OCI-LY3 (cell line): Measurements from ENCODE around the gene CGA.

Experiments used
- H2AFZ ChIP-seq: fragments of 200-600, 300-600 bp; shearing (Covaris generic); 2 replicates; pipeline ENCODE4 v1.6.0; 2014; ENCODE audit warnings: antibody characterized with exemption, low read depth, low read length
- H3K27ac ChIP-seq: fragments of 200-600, 300-600 bp; sonication (generic); 2 replicates; pipeline ENCODE4 v1.5.1; 2014; ENCODE audit warnings: mild to moderate bottlenecking, low read length, moderate library complexity, mixed read lengths
- H3K27me3 ChIP-seq: fragments of 200-600, 300-600 bp; sonication (generic); 2 replicates; pipeline ENCODE4 v1.6.1; 2014; ENCODE audit warnings: low read depth, low read length, mixed read lengths
- H3K36me3 ChIP-seq: fragments of 200-600, 300-600 bp; sonication (generic); replicated peaks from 2 replicates; pipeline ENCODE3; 2014; ENCODE audit warnings: low read depth, low read length, mixed read lengths
- H3K4me1 ChIP-seq: fragments of 300-600, 200-600 bp; sonication (generic); 2 replicates; pipeline ENCODE4 v1.6.1; 2014; ENCODE audit warnings: low read length, mixed read lengths
- H3K4me2 ChIP-seq: fragments of 200-600, 300-600 bp; sonication (generic); 2 replicates; pipeline ENCODE4 v1.6.1; 2014; ENCODE audit warnings: low read length, mixed read lengths
- H3K4me3 ChIP-seq: fragments of 300-600, 200-600 bp; sonication (generic); 2 replicates; pipeline ENCODE4 v1.5.1; 2014; ENCODE audit warnings: antibody characterized with exemption, mild to moderate bottlenecking, low read length, moderate library complexity
- H3K79me2 ChIP-seq: fragments of 300-600, 200-600 bp; shearing (Covaris generic); 2 replicates; pipeline ENCODE4 v1.6.1; 2014; ENCODE audit warnings: mild to moderate bottlenecking, low read length, mixed read lengths
- H3K9ac ChIP-seq: fragments of 300-600, 200-600 bp; shearing (Covaris generic); 2 replicates; pipeline ENCODE4 v1.6.0; 2014; ENCODE audit warnings: mild to moderate bottlenecking, low read length, moderate library complexity
- H3K9me3 ChIP-seq: fragments of 200-600, 300-600 bp; shearing (Covaris generic); 2 replicates; pipeline ENCODE4 v1.6.1; 2014; ENCODE audit warnings: low read length, mixed read lengths; ENCODE audit not compliant: insufficient read depth
- H4K20me1 ChIP-seq: fragments of 200-600, 300-600 bp; sonication (generic); 2 replicates; pipeline ENCODE4 v1.6.1; 2016; ENCODE audit warnings: low read length, mixed read lengths; ENCODE audit not compliant: insufficient read depth
- EZH2phosphoT487 ChIP-seq: fragments of 200-600 bp; shearing (Covaris generic); IDR thresholded peaks from 2 replicates; pipeline ENCODE4 v1.6.1; 2018; ENCODE audit warnings: antibody characterized with exemption, mixed run types, low read depth
- TF ChIP-seq, protein P1 (sequence below): fragments of 200-600, 300-600 bp; sonication (generic); IDR thresholded peaks from 2 replicates; pipeline ENCODE4 v1.5.1; 2014; ENCODE audit warnings: antibody characterized with exemption, low read length, low read depth

The CGA gene

DNA sequence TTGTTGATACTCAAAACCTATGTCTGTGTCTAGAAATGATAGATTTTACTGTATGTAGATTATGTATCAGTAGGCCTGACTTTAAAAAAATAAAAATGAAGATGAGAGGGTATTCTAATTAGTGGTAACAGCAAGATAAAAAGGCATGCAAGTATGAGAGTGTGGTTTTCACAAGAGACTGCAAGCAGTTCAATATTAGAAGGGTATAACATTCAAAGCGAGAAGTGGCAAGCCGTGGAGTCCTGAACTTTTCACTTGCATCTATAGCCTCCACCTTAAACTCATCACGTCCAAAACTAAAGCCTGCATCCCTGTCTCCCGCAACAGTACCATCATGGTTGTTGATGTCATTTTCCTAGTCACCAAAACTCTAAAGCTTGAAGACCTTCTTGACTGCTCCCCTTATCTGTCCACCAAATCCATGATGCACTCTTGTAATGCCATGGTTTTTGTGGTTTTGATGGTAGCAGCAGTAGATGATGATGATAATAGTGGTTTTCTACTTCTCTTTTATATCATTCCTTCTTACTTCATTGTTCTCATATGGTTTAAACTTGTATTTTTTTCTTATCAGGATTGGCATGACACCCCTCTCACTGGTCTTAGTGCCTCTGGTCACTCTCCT lies 9.2 kb upstream of the CGA start:
- Histone ChIP-seq H3K9me3 (no peaks in the 10 kb centered on the region), H2AFZ (no peak overlapping the region), H3K79me2 (no peaks in the 10 kb centered on the region), H4K20me1 (no peaks in the 10 kb centered on the region), H3K9ac (no peak overlapping the region), H3K4me1 (no peaks in the 10 kb centered on the region), H3K27me3 (no peaks in the 10 kb centered on the region), H3K4me3 (no peak overlapping the region), H3K4me2 (no peak overlapping the region), H3K27ac (no peak overlapping the region), H3K36me3 (no peaks in the 10 kb centered on the region)
- TF ChIP-seq, protein P1, sequence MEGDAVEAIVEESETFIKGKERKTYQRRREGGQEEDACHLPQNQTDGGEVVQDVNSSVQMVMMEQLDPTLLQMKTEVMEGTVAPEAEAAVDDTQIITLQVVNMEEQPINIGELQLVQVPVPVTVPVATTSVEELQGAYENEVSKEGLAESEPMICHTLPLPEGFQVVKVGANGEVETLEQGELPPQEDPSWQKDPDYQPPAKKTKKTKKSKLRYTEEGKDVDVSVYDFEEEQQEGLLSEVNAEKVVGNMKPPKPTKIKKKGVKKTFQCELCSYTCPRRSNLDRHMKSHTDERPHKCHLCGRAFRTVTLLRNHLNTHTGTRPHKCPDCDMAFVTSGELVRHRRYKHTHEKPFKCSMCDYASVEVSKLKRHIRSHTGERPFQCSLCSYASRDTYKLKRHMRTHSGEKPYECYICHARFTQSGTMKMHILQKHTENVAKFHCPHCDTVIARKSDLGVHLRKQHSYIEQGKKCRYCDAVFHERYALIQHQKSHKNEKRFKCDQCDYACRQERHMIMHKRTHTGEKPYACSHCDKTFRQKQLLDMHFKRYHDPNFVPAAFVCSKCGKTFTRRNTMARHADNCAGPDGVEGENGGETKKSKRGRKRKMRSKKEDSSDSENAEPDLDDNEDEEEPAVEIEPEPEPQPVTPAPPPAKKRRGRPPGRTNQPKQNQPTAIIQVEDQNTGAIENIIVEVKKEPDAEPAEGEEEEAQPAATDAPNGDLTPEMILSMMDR = no peak
- TF ChIP-seq EZH2phosphoT487 = no peak

DNA sequence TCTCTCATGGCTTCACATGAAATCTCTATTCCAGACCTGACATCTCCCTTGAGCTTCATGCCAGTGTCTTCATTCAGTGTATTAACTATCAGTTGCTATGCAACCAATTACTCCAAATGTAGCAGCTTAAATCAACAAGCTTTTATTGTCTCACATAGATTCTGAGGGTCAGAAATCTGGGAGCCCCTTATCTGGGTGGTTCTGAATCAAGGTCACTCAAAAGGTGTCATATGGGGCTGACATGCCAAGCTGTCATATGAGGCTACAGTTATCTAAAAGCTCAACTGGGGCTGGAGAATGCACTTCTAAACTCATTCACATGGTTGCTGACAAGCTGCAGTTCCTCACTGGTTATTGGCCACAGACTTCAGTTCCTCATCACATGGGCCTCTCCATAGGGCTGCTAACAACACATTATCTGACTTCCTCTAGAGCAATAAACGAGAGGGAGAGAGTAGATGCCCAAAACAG lies 7.3 kb upstream of the CGA start:
- no peak for TF ChIP-seq EZH2phosphoT487
- TF ChIP-seq, protein P1 = no peak
- Histone ChIP-seq H3K9me3 (no peaks in the 10 kb centered on the region), H3K36me3 (no peaks in the 10 kb centered on the region), H3K9ac (no peak overlapping the region), H4K20me1 (no peaks in the 10 kb centered on the region), H3K27ac (no peak overlapping the region), H2AFZ (no peak overlapping the region), H3K79me2 (no peaks in the 10 kb centered on the region), H3K4me3 (no peak overlapping the region), H3K27me3 (no peaks in the 10 kb centered on the region), H3K4me1 (no peaks in the 10 kb centered on the region), H3K4me2 (no peak overlapping the region)

DNA sequence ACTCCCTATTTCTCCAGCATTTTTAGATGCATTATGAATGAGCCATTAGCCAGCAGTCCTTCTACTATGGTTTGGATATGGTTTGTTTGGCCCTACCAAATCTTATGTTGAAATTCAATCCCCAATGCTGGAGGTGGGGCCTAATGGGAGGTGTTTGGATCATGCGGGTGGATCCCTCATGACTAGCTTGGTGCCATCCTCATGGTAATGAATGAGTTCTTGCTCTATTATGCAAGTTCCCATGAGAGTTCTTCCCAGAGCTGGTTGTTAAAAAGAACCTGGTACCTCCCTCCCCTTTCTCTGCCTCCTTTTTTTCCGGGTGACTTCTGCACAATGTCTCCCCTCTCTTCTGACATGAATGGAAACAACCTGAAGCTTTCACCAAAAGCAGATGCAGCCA lies 6.2 kb upstream of the CGA start:
- Histone ChIP-seq H3K36me3 (no peaks in the 10 kb centered on the region), H3K9me3 (no peaks in the 10 kb centered on the region)
- TF ChIP-seq, protein P1 = no peak
- no peak for TF ChIP-seq EZH2phosphoT487

DNA sequence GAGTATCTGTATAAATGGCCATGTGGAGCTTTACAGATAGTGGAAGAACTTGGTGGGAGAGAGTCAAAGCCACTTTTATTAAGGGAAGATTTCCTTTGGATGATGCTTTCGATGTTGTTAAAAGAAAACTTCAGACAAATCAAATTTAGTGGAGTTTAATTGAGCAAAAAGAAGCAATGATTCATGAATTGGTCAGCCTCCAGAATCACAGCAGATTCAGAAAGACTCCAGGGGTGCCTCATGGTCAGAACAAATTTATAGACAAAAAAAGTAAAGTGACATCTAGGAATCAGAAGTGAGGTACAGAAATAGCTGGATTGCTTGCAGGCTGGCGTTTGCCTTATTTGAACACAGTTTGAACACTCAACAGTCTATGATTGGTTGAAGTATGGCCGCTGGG lies 5.3 kb upstream of the CGA start:
- no peak overlapping the region for H3K4me3 ChIP-seq
- H4K20me1 ChIP-seq = no peaks in the 10 kb centered on the region
- no peaks in the 10 kb centered on the region for H3K27me3 ChIP-seq
- TF ChIP-seq, protein P1 = no peak
- TF ChIP-seq EZH2phosphoT487 = no peak
- H3K4me2 ChIP-seq = no peak overlapping the region
- H3K79me2 ChIP-seq = no peaks in the 10 kb centered on the region
- no peak overlapping the region for H3K9ac ChIP-seq
- H3K4me1 ChIP-seq = no peaks in the 10 kb centered on the region
- no peak overlapping the region for H3K27ac ChIP-seq
- no peak overlapping the region for H2AFZ ChIP-seq
- H3K36me3 ChIP-seq = no peaks in the 10 kb centered on the region
- no peaks in the 10 kb centered on the region for H3K9me3 ChIP-seq

More for the DNA sequence above, 6.2 kb upstream of the CGA start:
- Histone ChIP-seq H3K4me3 (no peak overlapping the region), H2AFZ (no peak overlapping the region), H3K27me3 (no peaks in the 10 kb centered on the region), H3K79me2 (no peaks in the 10 kb centered on the region), H3K4me2 (no peak overlapping the region), H4K20me1 (no peaks in the 10 kb centered on the region), H3K4me1 (no peaks in the 10 kb centered on the region), H3K27ac (no peak overlapping the region), H3K9ac (no peak overlapping the region)
